Activated CD8-positive, alpha-beta T cell treated with anti-CD3 and anti-CD28 coated beads for 36 hours (primary cell): Measurements from ENCODE around the gene AIFM2. TPM values are rescaled to one million over a fixed set of nuclear protein-coding genes. Genes with fewer than 3 reads are reported as not detected.

Experiments
- ATAC-seq: fragments of 200-7000 bp; cut with Tn5 transposase; one replicate; pipeline ENCODE4 v1.10.0; 2021; ENCODE audit warnings: mild to moderate bottlenecking, moderate library complexity
- CTCF ChIA-PET: fragments of 350-600 bp; sonication (Branson Sonifier 250); formaldehyde crosslinking; loops from one replicate; lab custom pipeline; 2021; ENCODE audit warnings: antibody characterized with exemption; lab: Charles Lee
- POLR2A ChIA-PET: fragments of 350-600 bp; sonication (Branson Sonifier 250); formaldehyde crosslinking; loops from one replicate; lab custom pipeline; 2021; ENCODE audit warnings: antibody characterized with exemption; lab: Charles Lee
- DNase-seq: peaks from one replicate; pipeline ENCODE4 v3.0.0-alpha.2; 2020
- H3K27ac Mint-ChIP-seq: one replicate; pipeline ENCODE4 v1.8.0; 2021; ENCODE audit warnings: mild to moderate bottlenecking, mixed read lengths
- H3K27me3 Mint-ChIP-seq: one replicate; pipeline ENCODE4 v1.8.0; 2021; ENCODE audit warnings: mixed read lengths
- H3K36me3 Mint-ChIP-seq: one replicate; pipeline ENCODE4 v1.8.0; 2021; ENCODE audit warnings: low read depth, mixed read lengths
- H3K4me1 Mint-ChIP-seq: one replicate; pipeline ENCODE4 v1.8.0; 2021; ENCODE audit warnings: low read depth, mixed read lengths
- H3K4me3 Mint-ChIP-seq: one replicate; pipeline ENCODE4 v1.8.0; 2021; ENCODE audit warnings: mild to moderate bottlenecking, moderate library complexity, mixed read lengths
- H3K9me3 Mint-ChIP-seq: one replicate; pipeline ENCODE4 v1.8.0; 2021; ENCODE audit warnings: mixed read lengths
- CTCF ChIP-seq: fragments of 200-600 bp; IDR thresholded peaks from one replicate; pipeline ENCODE4 v1.8.0; 2022; ENCODE audit warnings: antibody characterized with exemption, mild to moderate bottlenecking
- intact Hi-C: fragments of 100-400 bp; cut with micrococcal nuclease; formaldehyde crosslinking; loops from one replicate; pipeline ENCODE4 v1.10.0; 2022
- total RNA-seq, 2 experiments: library from RNA; stranded (reverse); gene quantifications; one replicate each; pipeline ENCODE4 v1.2.3, GENCODE V29; 2021

The AIFM2 gene
- total RNA-seq, 2 experiments from 2014 or later: 6.3 to 8.2 TPM

GRCh38 chr10:70074165-70074564, 58.5 kb downstream of the AIFM2 start:
- ChIA-PET POLR2A (no interaction called here), CTCF (interaction anchor here (1.8 kb wide), 1 partner anchor 42 kb away, joined by 5 read pairs; no protein-coding TSS in a partner anchor)
- intact Hi-C loops: no loop called here
- no peak for ATAC-seq
- Mint-ChIP-seq H3K4me1 (no peaks in the 10 kb centered on the region), H3K36me3 (no peaks in the 10 kb centered on the region), H3K9me3 (no peaks in the 10 kb centered on the region), H3K27me3 (no peaks in the 10 kb centered on the region), H3K4me3 (no peak overlapping the region), H3K27ac (no peak overlapping the region)
- no peak for TF ChIP-seq CTCF
- DNase-seq: no peak

- CTCF ChIA-PET: interaction anchor here (1.0 to 1.7 kb wide), 2 partner anchors 9 to 112 kb away, joined by 3 read pairs; no protein-coding TSS in a partner anchor
- Mint-ChIP-seq H3K4me1 (no peaks in the 10 kb centered on the region), H3K4me3 (no peak overlapping the region), H3K36me3 (no peaks in the 10 kb centered on the region), H3K27me3 (no peaks in the 10 kb centered on the region), H3K27ac (no peak overlapping the region), H3K9me3 (no peaks in the 10 kb centered on the region)
- no peak for TF ChIP-seq CTCF
- intact Hi-C loops: no loop called here
- DNase-seq (no peak), ATAC-seq (no peak)
- POLR2A ChIA-PET: no interaction called here
Measured at GRCh38 chr10:70070834-70071233, 61.8 kb downstream of the AIFM2 start.

- POLR2A ChIA-PET: no interaction called here
- no peak overlapping the region for H3K4me3 Mint-ChIP-seq
- no peaks in the 10 kb centered on the region for H3K36me3 Mint-ChIP-seq
- no peak for ATAC-seq
- no peaks in the 10 kb centered on the region for H3K27me3 Mint-ChIP-seq
- no peaks in the 10 kb centered on the region for H3K9me3 Mint-ChIP-seq
- no peak for TF ChIP-seq CTCF
- no peak overlapping the region for H3K27ac Mint-ChIP-seq
- intact Hi-C loops: no loop called here
- DNase-seq: no peak
- CTCF ChIA-PET: no interaction called here
- H3K4me1 Mint-ChIP-seq: no peaks in the 10 kb centered on the region
Measured at GRCh38 chr10:70069346-70069745, 63.3 kb downstream of the AIFM2 start.

GRCh38 chr10:70068925-70069324, 63.7 kb downstream of the AIFM2 start:
- DNase-seq (no peak), ATAC-seq (no peak)
- no peak for TF ChIP-seq CTCF
- POLR2A ChIA-PET: no interaction called here
- no peaks in the 10 kb centered on the region for H3K9me3 Mint-ChIP-seq
- H3K27me3 Mint-ChIP-seq: no peaks in the 10 kb centered on the region
- H3K4me3 Mint-ChIP-seq: no peak overlapping the region
- H3K27ac Mint-ChIP-seq: no peak overlapping the region
- CTCF ChIA-PET: interaction anchor here (1.0 to 1.4 kb wide), 2 partner anchors 25 to 296 kb away, joined by 3 read pairs; no protein-coding TSS in a partner anchor
- no peaks in the 10 kb centered on the region for H3K4me1 Mint-ChIP-seq
- no peaks in the 10 kb centered on the region for H3K36me3 Mint-ChIP-seq
- intact Hi-C loops: no loop called here

- no peak for ATAC-seq
- H3K4me3 Mint-ChIP-seq: no peak overlapping the region
- ChIA-PET POLR2A (interaction anchor here (1.3 kb wide), 1 partner anchor 116 kb away, joined by 3 read pairs; no protein-coding TSS in a partner anchor), CTCF (interaction anchor here (1.3 to 1.8 kb wide), 3 partner anchors 26 to 109 kb away, joined by 3 to 13 read pairs (median 6); no protein-coding TSS in a partner anchor)
- no peaks in the 10 kb centered on the region for H3K27me3 Mint-ChIP-seq
- intact Hi-C loops: no loop called here
- H3K9me3 Mint-ChIP-seq: no peaks in the 10 kb centered on the region
- no peaks in the 10 kb centered on the region for H3K36me3 Mint-ChIP-seq
- H3K4me1 Mint-ChIP-seq: no peaks in the 10 kb centered on the region
- no peak for DNase-seq
- TF ChIP-seq CTCF: no peak
- no peak overlapping the region for H3K27ac Mint-ChIP-seq
Measured at GRCh38 chr10:70067586-70067985, 65.0 kb downstream of the AIFM2 start.
